Keratinocyte (primary cell): ENCODE data around the gene NAA80. TPM values are rescaled to one million over a fixed set of nuclear protein-coding genes. Genes with fewer than 3 reads are reported as not detected.
A peak's percentile ranks its signal among the peaks of the same experiment; 100 is the strongest.

ENCODE experiments used
- DNase-seq: peaks from one replicate; pipeline ENCODE4 v3.0.0-alpha.2; 2011; ENCODE audit warnings: low read depth, missing footprints, low spot score
- FAIRE-seq: peaks from 2 replicates; lab custom pipeline; 2011; peaks lifted over from hg19 to GRCh38; lab: Jason Lieb, UNC
- H2AFZ ChIP-seq: 2 replicates; pipeline ENCODE4 v1.6.0; 2012; ENCODE audit warnings: low read length, control low read depth, inconsistent platforms; ENCODE audit not compliant: control insufficient read depth
- H3K27ac ChIP-seq: 2 replicates; pipeline ENCODE4 v1.5.1; 2011; ENCODE audit warnings: low read length; ENCODE audit not compliant: control insufficient read depth, insufficient read depth
- H3K27me3 ChIP-seq: 3 replicates; pipeline ENCODE4 v1.6.0; 2011; ENCODE audit warnings: low read length; ENCODE audit not compliant: control insufficient read depth, insufficient read depth; ENCODE audit errors: extremely low read depth
- H3K36me3 ChIP-seq, 2 experiments: 2 replicates in 1 of 2; 3 replicates in 1 of 2; pipeline ENCODE4 v1.5.1; 2011; ENCODE audit warnings: low read length in 2 of 2, mild to moderate bottlenecking in 1 of 2; ENCODE audit not compliant: control insufficient read depth in 2 of 2, insufficient read depth in 2 of 2; ENCODE audit errors: extremely low read depth in 1 of 2
- H3K4me1 ChIP-seq: 3 replicates; pipeline ENCODE4 v1.5.1; 2011; ENCODE audit warnings: low read length; ENCODE audit not compliant: control insufficient read depth, insufficient read depth; ENCODE audit errors: extremely low read depth
- H3K4me2 ChIP-seq: 3 replicates; pipeline ENCODE4 v1.6.0; 2011; ENCODE audit warnings: low read depth, low read length; ENCODE audit not compliant: control insufficient read depth, insufficient read depth; ENCODE audit errors: extremely low read depth
- H3K4me3 ChIP-seq, 3 experiments: fragments of 200-600 bp in 1 of 3; sonication (generic) in 1 of 3; 2 replicates in 2 of 3; 3 replicates in 1 of 3; pipeline ENCODE4 v1.5.1; 2011 to 2016; ENCODE audit warnings: low read length in 3 of 3, mild to moderate bottlenecking in 3 of 3, control low read depth in 2 of 3, inconsistent platforms in 1 of 3, low read depth in 1 of 3, mixed read lengths in 1 of 3, mixed run types in 1 of 3, moderate library complexity in 1 of 3; ENCODE audit not compliant: control insufficient read depth in 2 of 3, insufficient read depth in 2 of 3; ENCODE audit errors: extremely low read depth in 1 of 3
- H3K79me2 ChIP-seq: 2 replicates; pipeline ENCODE4 v1.6.0; 2012; ENCODE audit warnings: low read length; ENCODE audit not compliant: control insufficient read depth, insufficient read depth
- H3K9ac ChIP-seq: 3 replicates; pipeline ENCODE4 v1.6.0; 2011; ENCODE audit warnings: low read length; ENCODE audit not compliant: control insufficient read depth, insufficient read depth; ENCODE audit errors: extremely low read depth
- H3K9me1 ChIP-seq: 3 replicates; pipeline ENCODE4 v1.6.0; 2011; ENCODE audit warnings: low read length; ENCODE audit not compliant: control insufficient read depth, insufficient read depth; ENCODE audit errors: extremely low read depth
- H3K9me3 ChIP-seq: 2 replicates; pipeline ENCODE4 v1.5.1; 2012; ENCODE audit warnings: low read depth, low read length; ENCODE audit not compliant: control insufficient read depth
- H4K20me1 ChIP-seq: 3 replicates; pipeline ENCODE4 v1.6.0; 2011; ENCODE audit warnings: low read length; ENCODE audit not compliant: control insufficient read depth, insufficient read depth; ENCODE audit errors: extremely low read depth
- EZH2 ChIP-seq: IDR thresholded peaks from one replicate; pipeline ENCODE4 v1.6.1; 2012; ENCODE audit warnings: inconsistent platforms, mild to moderate bottlenecking, low read length, moderate library complexity
- dilution Hi-C: fragments of 300-500 bp; cut with MboI; formaldehyde crosslinking; loops from one replicate; pipeline ENCODE4 v1.7.0; 2020; ENCODE audit warnings: low sequenced_read_pairs; ENCODE audit not compliant: extremely low pct_ligation_motif_present
- polyA plus RNA-seq, 5 experiments: library from polyadenylated mRNA; depleted of rRNA in 3 of 5; stranded (reverse) in 3 of 5; stranded (forward) in 1 of 5; unstranded in 1 of 5; fragments of >200 nt; gene quantifications; 1 replicate in 1 of 5; 2 replicates in 3 of 5; 3 replicates in 1 of 5; pipeline versions ENCODE4 v1.2.1 to v1.2.3, GENCODE V29; 2011 to 2012; ENCODE audit warnings: missing spikeins in 2 of 5, low read depth in 1 of 5, low replicate concordance in 1 of 5
- TF ChIP-seq, protein P1 (sequence below), 3 experiments: IDR thresholded peaks in 1 of 3; conservative IDR thresholded peaks in 1 of 3; optimal IDR thresholded peaks in 1 of 3; 2 replicates in 2 of 3; 3 replicates in 1 of 3; pipeline versions ENCODE3 to v1.5.1; 2011; ENCODE audit warnings: low read length in 3 of 3, mild to moderate bottlenecking in 3 of 3, moderate library complexity in 2 of 3, control low read depth in 1 of 3, inconsistent platforms in 1 of 3; ENCODE audit not compliant: insufficient read depth in 2 of 3; ENCODE audit errors: extremely low read depth in 1 of 3

NAA80 gene
- polyA plus RNA-seq, 1 donor (not counting 4 experiments of a cell fraction or from before 2014, with no cell fraction given): 6.1 TPM

DNA sequence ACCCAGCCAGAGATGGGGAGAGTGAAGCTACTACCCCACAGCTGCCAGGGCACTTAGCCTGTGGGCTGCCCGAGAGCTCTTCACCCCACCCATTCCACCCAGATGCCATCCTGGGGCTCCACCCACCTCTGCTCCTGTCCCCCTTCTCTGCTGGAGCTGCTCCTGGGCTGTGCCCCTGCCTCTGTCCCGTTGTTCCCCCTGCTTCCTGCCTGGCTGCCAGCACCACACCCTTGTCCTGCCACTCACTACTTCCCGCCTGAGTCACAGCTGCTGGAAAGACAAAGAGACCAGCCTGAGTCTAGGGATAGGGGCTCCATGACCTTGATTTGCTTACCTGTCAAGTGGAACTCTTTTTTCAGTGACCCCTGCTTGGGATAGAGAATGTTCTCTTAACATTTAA lies 50.8 kb downstream of the NAA80 start:
- dilution Hi-C loops: no loop called here
- FAIRE-seq: peak; percentile 17
- peak overlapping the region; percentile 64 for H3K4me2 ChIP-seq

DNA sequence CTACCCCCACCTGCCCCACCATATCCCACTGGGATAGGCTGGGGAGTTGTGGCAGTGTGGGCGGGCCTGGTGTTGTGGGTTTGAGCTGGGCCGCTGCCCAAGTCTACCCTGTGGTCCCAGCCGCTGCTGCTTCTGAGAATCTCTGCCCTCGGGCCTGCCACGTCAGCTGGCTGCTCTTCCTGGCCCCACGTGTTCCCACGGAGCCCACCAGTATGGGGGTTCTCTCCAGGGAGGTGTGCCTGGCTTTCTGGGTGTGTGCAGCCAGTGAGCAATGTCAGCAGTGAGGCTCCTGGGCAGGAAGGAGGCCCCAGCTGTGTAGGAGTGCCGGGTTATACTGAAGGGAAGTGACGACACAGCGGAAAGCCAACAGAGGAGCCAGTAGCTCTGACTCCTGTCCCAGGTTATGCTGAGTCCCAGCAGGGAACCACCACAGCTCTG lies 52.7 kb downstream of the NAA80 start:
- H3K9me3 ChIP-seq: no peaks in the 10 kb centered on the region
- DNase-seq (peak; percentile 96), FAIRE-seq (peak; percentile 93)
- dilution Hi-C loops: no loop called here
- H3K4me2 ChIP-seq: peak overlapping the region; percentile 85
- peaks cover 13 to 28% of the 10 kb centered on the region in 2 experiments for H3K36me3 ChIP-seq
- TF ChIP-seq EZH2: no peak
- TF ChIP-seq, protein P1, sequence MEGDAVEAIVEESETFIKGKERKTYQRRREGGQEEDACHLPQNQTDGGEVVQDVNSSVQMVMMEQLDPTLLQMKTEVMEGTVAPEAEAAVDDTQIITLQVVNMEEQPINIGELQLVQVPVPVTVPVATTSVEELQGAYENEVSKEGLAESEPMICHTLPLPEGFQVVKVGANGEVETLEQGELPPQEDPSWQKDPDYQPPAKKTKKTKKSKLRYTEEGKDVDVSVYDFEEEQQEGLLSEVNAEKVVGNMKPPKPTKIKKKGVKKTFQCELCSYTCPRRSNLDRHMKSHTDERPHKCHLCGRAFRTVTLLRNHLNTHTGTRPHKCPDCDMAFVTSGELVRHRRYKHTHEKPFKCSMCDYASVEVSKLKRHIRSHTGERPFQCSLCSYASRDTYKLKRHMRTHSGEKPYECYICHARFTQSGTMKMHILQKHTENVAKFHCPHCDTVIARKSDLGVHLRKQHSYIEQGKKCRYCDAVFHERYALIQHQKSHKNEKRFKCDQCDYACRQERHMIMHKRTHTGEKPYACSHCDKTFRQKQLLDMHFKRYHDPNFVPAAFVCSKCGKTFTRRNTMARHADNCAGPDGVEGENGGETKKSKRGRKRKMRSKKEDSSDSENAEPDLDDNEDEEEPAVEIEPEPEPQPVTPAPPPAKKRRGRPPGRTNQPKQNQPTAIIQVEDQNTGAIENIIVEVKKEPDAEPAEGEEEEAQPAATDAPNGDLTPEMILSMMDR (optimal IDR thresholded peaks at IDR 0.05 in 1 of 3, IDR thresholded peaks at IDR 0.05 in 1 of 3, conservative IDR thresholded peaks at IDR 0.05 in 1 of 3; ENCODE audit: extremely low read depth in 1 of 3, insufficient read depth in 2 of 3, low read length in 3 of 3): no peak
- H3K27ac ChIP-seq: peak overlapping the region; percentile 86
- no peak overlapping the region for H2AFZ ChIP-seq
- peak overlapping the region in 1 of 3 experiments; percentile 61 for H3K4me3 ChIP-seq
- H3K9ac ChIP-seq: peak overlapping the region; percentile 76
- peaks cover 70% of the 10 kb centered on the region for H3K4me1 ChIP-seq
- H4K20me1 ChIP-seq: peaks cover 15% of the 10 kb centered on the region
- peaks cover 82% of the 10 kb centered on the region for H3K79me2 ChIP-seq
- no peaks in the 10 kb centered on the region for H3K27me3 ChIP-seq
- H3K9me1 ChIP-seq: peaks cover 1% of the 10 kb centered on the region

More for the DNA sequence above, 50.8 kb downstream of the NAA80 start:
- peaks cover 58% of the 10 kb centered on the region for H3K4me1 ChIP-seq
- H3K79me2 ChIP-seq: peaks cover 77% of the 10 kb centered on the region
- H3K27ac ChIP-seq: peak overlapping the region; percentile 72
- peak overlapping the region; percentile 57 for H3K9ac ChIP-seq
- H2AFZ ChIP-seq: no peak overlapping the region
- H3K9me3 ChIP-seq: no peaks in the 10 kb centered on the region
- no peak for DNase-seq
- TF ChIP-seq, protein P1 (optimal IDR thresholded peaks at IDR 0.05 in 1 of 3, IDR thresholded peaks at IDR 0.05 in 1 of 3, conservative IDR thresholded peaks at IDR 0.05 in 1 of 3; ENCODE audit: extremely low read depth in 1 of 3, insufficient read depth in 2 of 3, low read length in 3 of 3): no peak
- TF ChIP-seq EZH2: no peak
- peaks cover 15% of the 10 kb centered on the region for H4K20me1 ChIP-seq
- peak overlapping the region in 2 of 3 experiments; percentile 3 to 37 for H3K4me3 ChIP-seq
- peaks cover 3% of the 10 kb centered on the region for H3K9me1 ChIP-seq
- H3K27me3 ChIP-seq: no peaks in the 10 kb centered on the region
- H3K36me3 ChIP-seq: peaks cover 12 to 35% of the 10 kb centered on the region in 2 experiments

Other genes with a start within 250 kb of the NAA80 start
- gene RBM5, start 210.5 kb downstream of the NAA80 start, polyA plus RNA-seq: 73.8 to 167 TPM (median 127 TPM) in 3 replicates
- 72.8 to 115 TPM (median 102 TPM) in 3 replicates for gene SEMA3F, start 144.1 kb downstream of the NAA80 start, polyA plus RNA-seq
- gene GNAT1, start 107.8 kb downstream of the NAA80 start, polyA plus RNA-seq: 0.05 to 0.12 TPM in 2 of 3 replicates, not detected in the other
- not detected in 3 replicates for gene SLC38A3, start 94.1 kb downstream of the NAA80 start, polyA plus RNA-seq
- 268 to 419 TPM (median 341 TPM) in 3 replicates for gene GNAI2, start 63.2 kb downstream of the NAA80 start, polyA plus RNA-seq
- gene SEMA3B, start 30.3 kb downstream of the NAA80 start, polyA plus RNA-seq: 0.33 to 0.81 TPM (median 0.58 TPM) in 3 replicates
- not detected in 3 replicates for gene LSMEM2, start 20.3 kb downstream of the NAA80 start, polyA plus RNA-seq
- gene IFRD2, start 7.0 kb downstream of the NAA80 start, polyA plus RNA-seq: 43.1 to 90.4 TPM (median 50.3 TPM) in 3 replicates
- 6.6 to 15.6 TPM (median 10.3 TPM) in 3 replicates for gene HYAL3, start within 50 bp of the NAA80 start, polyA plus RNA-seq
- gene HYAL1, start 4.2 kb upstream of the NAA80 start, polyA plus RNA-seq: 13.9 to 24.5 TPM (median 15.3 TPM) in 3 replicates
- 42.8 to 71.8 TPM (median 44.8 TPM) in 3 replicates for gene HYAL2, start 23.3 kb upstream of the NAA80 start, polyA plus RNA-seq
- gene TUSC2, start 28.8 kb upstream of the NAA80 start, polyA plus RNA-seq: 28.0 to 47.8 TPM (median 30.5 TPM) in 3 replicates
- gene RASSF1, start 41.4 kb upstream of the NAA80 start, polyA plus RNA-seq: 28.5 to 42.5 TPM (median 30.7 TPM) in 3 replicates
- 0.10 to 0.21 TPM (median 0.15 TPM) in 3 replicates for gene ZMYND10, start 46.3 kb upstream of the NAA80 start, polyA plus RNA-seq
- 20.6 to 30.1 TPM (median 23.3 TPM) in 3 replicates for gene NPRL2, start 51.4 kb upstream of the NAA80 start, polyA plus RNA-seq
- gene CYB561D2, start 51.5 kb upstream of the NAA80 start, polyA plus RNA-seq: 12.3 to 19.9 TPM (median 17.6 TPM) in 3 replicates
- gene TMEM115, start 60.1 kb upstream of the NAA80 start, polyA plus RNA-seq: 22.4 to 43.8 TPM (median 31.6 TPM) in 3 replicates
- 0.02 to 0.04 TPM (median 0.04 TPM) in 3 replicates for gene CACNA2D2, start 204.2 kb upstream of the NAA80 start, polyA plus RNA-seq